Loucy (cell line): ENCODE measurements around the gene ATXN7L3.
A peak's percentile ranks its signal among the peaks of the same experiment; 100 is the strongest.

Source experiments
- H2AFZ ChIP-seq: fragments of 200-600 bp; sonication (generic); 2 replicates; pipeline ENCODE4 v1.6.0; 2016; ENCODE audit warnings: antibody characterized with exemption, mild to moderate bottlenecking, low read length, moderate library complexity
- H3F3A ChIP-seq: fragments of 200-600 bp; 2 replicates; pipeline ENCODE4 v1.6.0; 2016; ENCODE audit warnings: antibody characterized with exemption, low read depth, mild to moderate bottlenecking
- H3K27me3 ChIP-seq: fragments of 200-600 bp; sonication (generic); 2 replicates; pipeline ENCODE4 v1.6.1; 2014; ENCODE audit warnings: low read length, mild to moderate bottlenecking; ENCODE audit not compliant: insufficient read depth, poor library complexity, severe bottlenecking
- H3K36me3 ChIP-seq: fragments of 200-600 bp; sonication (generic); 2 replicates; pipeline ENCODE4 v1.6.1; 2016; ENCODE audit warnings: low read length; ENCODE audit not compliant: insufficient read depth
- H3K4me1 ChIP-seq: fragments of 200-600 bp; sonication (generic); 2 replicates; pipeline ENCODE4 v1.5.1; 2014; ENCODE audit warnings: low read length, mild to moderate bottlenecking; ENCODE audit not compliant: insufficient read depth, poor library complexity, severe bottlenecking
- H3K4me2 ChIP-seq: fragments of 200-600 bp; sonication (generic); 2 replicates; pipeline ENCODE4 v1.6.0; 2014; ENCODE audit warnings: antibody characterized with exemption, low read length, low read depth, mild to moderate bottlenecking; ENCODE audit not compliant: poor library complexity, severe bottlenecking
- H3K4me3 ChIP-seq: fragments of 200-600 bp; sonication (generic); 2 replicates; pipeline ENCODE4 v1.5.1; 2014; ENCODE audit warnings: low read length, mild to moderate bottlenecking, mixed read lengths; ENCODE audit not compliant: poor library complexity, severe bottlenecking
- H3K79me2 ChIP-seq: fragments of 200-600 bp; sonication (generic); 2 replicates; pipeline ENCODE4 v1.6.1; 2014; ENCODE audit warnings: low read length; ENCODE audit not compliant: insufficient read depth
- H3K9ac ChIP-seq: fragments of 200-600 bp; sonication (generic); 2 replicates; pipeline ENCODE4 v1.6.0; 2014; ENCODE audit warnings: mild to moderate bottlenecking, low read depth, low read length, moderate library complexity; ENCODE audit not compliant: poor library complexity, severe bottlenecking
- H3K9me2 ChIP-seq: fragments of 200-600 bp; sonication (generic); replicated peaks from 2 replicates; pipeline ENCODE4 v1.6.1; 2016; ENCODE audit warnings: low read depth, low read length, mixed read lengths
- H3K9me3 ChIP-seq: fragments of 200-600 bp; sonication (generic); 2 replicates; pipeline ENCODE4 v1.6.1; 2014; ENCODE audit warnings: mild to moderate bottlenecking, antibody characterized with exemption, low read length, low read depth; ENCODE audit not compliant: insufficient read depth
- H4K20me1 ChIP-seq: fragments of 200-600 bp; sonication (generic); 2 replicates; pipeline ENCODE4 v1.6.0; 2014; ENCODE audit warnings: antibody characterized with exemption, low read length, mild to moderate bottlenecking; ENCODE audit not compliant: insufficient read depth, poor library complexity, severe bottlenecking
- CTCF ChIP-seq: fragments of 200-600 bp; sonication (generic); conservative IDR thresholded peaks from 2 replicates; pipeline ENCODE4 v1.5.1; 2014; ENCODE audit warnings: mild to moderate bottlenecking, antibody characterized with exemption, low read length
- EZH2phosphoT487 ChIP-seq: fragments of 200-600 bp; IDR thresholded peaks from 2 replicates; pipeline ENCODE4 v1.6.1; 2018; ENCODE audit warnings: antibody characterized with exemption, mild to moderate bottlenecking, moderate library complexity, borderline replicate concordance

The ATXN7L3 gene

GRCh38 chr17:44218344-44219107 lies 18.8 kb upstream of the ATXN7L3 start:
- H3K4me3 ChIP-seq = peak overlapping the region; percentile 100
- H3F3A ChIP-seq = no peaks in the 10 kb centered on the region
- peak overlapping the region; percentile 98 for H3K9ac ChIP-seq
- peak; percentile 60 for TF ChIP-seq CTCF
- TF ChIP-seq EZH2phosphoT487 = no peak
- H3K79me2 ChIP-seq = peaks cover 70% of the 10 kb centered on the region
- H3K4me2 ChIP-seq = peak overlapping the region; percentile 92
- no peaks in the 10 kb centered on the region for H3K9me2 ChIP-seq
- no peaks in the 10 kb centered on the region for H3K9me3 ChIP-seq
- H2AFZ ChIP-seq = peak overlapping the region; percentile 71
- H4K20me1 ChIP-seq = peaks cover 41% of the 10 kb centered on the region
- H3K4me1 ChIP-seq = peaks cover 38% of the 10 kb centered on the region
- H3K27me3 ChIP-seq = peaks cover 5% of the 10 kb centered on the region
- H3K36me3 ChIP-seq = peaks cover 31% of the 10 kb centered on the region; the same call in 1 of the 2 replicates

GRCh38 chr17:44217738-44218343 lies 18.2 kb upstream of the ATXN7L3 start:
- Histone ChIP-seq H3K36me3 (peaks cover 37% of the 10 kb centered on the region; the same call in 1 of the 2 replicates), H3K4me1 (peaks cover 38% of the 10 kb centered on the region), H3K27me3 (peaks cover 5% of the 10 kb centered on the region), H3K9ac (peak overlapping the region; percentile 98), H3F3A (no peaks in the 10 kb centered on the region), H4K20me1 (peaks cover 41% of the 10 kb centered on the region), H2AFZ (peak overlapping the region; percentile 71), H3K4me3 (peak overlapping the region; percentile 100), H3K9me2 (no peaks in the 10 kb centered on the region), H3K79me2 (peaks cover 74% of the 10 kb centered on the region), H3K4me2 (peak overlapping the region; percentile 92), H3K9me3 (no peaks in the 10 kb centered on the region)
- TF ChIP-seq EZH2phosphoT487 (no peak), CTCF (no peak)

GRCh38 chr17:44216694-44217093 lies 17.0 kb upstream of the ATXN7L3 start:
- no peaks in the 10 kb centered on the region for H3K9me3 ChIP-seq
- H3K36me3 ChIP-seq = peaks cover 43% of the 10 kb centered on the region; the same call in 1 of the 2 replicates
- H4K20me1 ChIP-seq = peaks cover 41% of the 10 kb centered on the region
- H2AFZ ChIP-seq = no peak overlapping the region
- no peaks in the 10 kb centered on the region for H3K9me2 ChIP-seq
- no peaks in the 10 kb centered on the region for H3F3A ChIP-seq
- peaks cover 33% of the 10 kb centered on the region for H3K4me1 ChIP-seq
- H3K9ac ChIP-seq = peak overlapping the region; percentile 98
- TF ChIP-seq EZH2phosphoT487 = no peak
- no peak for TF ChIP-seq CTCF
- H3K4me2 ChIP-seq = peak overlapping the region; percentile 92
- peak overlapping the region; percentile 100 for H3K4me3 ChIP-seq
- H3K79me2 ChIP-seq = peaks cover 65% of the 10 kb centered on the region
- peaks cover 5% of the 10 kb centered on the region for H3K27me3 ChIP-seq
